ENCODE measurements around the gene KRTAP4-7.

The KRTAP4-7 gene

DNA sequence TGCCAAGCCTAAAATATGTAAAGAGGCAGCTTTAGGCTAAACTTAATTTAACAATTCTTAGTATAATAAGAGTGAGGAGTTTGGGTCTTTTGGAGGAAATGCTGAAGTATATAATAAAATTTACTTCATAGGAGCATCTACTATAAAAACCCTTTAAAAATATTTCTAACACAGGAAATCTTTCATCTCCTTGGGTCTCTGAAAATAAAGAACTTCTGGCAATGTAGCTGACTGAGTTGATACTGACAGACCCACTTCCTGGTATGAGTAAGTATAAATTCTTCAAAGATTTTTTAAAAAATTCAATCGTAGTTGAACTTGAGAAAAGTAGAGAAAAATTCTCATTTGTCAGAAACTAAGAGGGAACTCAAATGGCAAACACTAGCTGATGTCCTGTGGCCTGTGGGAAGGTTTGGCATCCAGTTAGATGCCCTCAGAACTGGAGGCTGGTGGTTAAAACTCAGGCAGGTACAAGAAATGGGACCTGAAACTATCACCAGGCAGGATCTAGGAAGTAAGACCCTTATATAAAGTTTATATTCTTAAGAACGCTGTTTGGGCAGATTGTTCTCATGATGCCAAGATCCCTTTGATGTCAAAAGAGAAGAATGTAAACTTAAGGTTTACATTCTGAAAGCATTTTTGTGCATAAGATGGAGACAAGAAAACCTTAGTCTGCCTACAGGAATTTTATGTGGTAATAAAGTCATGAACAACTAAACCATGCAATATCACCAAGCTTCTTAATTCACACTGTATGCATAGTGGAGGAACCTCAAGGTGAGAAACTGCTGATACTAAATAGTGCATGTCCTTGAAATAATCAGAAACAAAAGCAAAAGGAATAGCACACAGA lies 50.2 kb downstream of the KRTAP4-7 start:
- Histone ChIP-seq H3K36me3 (ENCODE audit: control insufficient read depth, insufficient read depth, low read length) (no peaks in the 10 kb centered on the region), H3K9ac (ENCODE audit: low read length) (no peak overlapping the region), H3K27me3 (ENCODE audit: control insufficient read depth, insufficient read depth, low read length) (no peaks in the 10 kb centered on the region), H3K4me1 (ENCODE audit: control insufficient read depth, insufficient read depth, low read length) (no peaks in the 10 kb centered on the region), H3K27ac (ENCODE audit: low read depth, low read length) (no peak overlapping the region), H3K4me3 (ENCODE audit: low read depth, low read length) (no peak overlapping the region), H3K9me3 (ENCODE audit: control insufficient read depth, insufficient read depth, low read depth, low read length) (no peaks in the 10 kb centered on the region)

All from HUES6 (cell line).